ENCODE results near the gene MMRN1. TPM values are rescaled to one million over a fixed set of nuclear protein-coding genes. Genes with fewer than 3 reads are reported as not detected.

The MMRN1 gene
- total RNA-seq, 1 experiment from 2014 or later: not detected

GRCh38 chr4:89868999-89869589 is 25.6 kb upstream of the MMRN1 start:
- Histone ChIP-seq H3K4me3 (no peak overlapping the region), H3K36me3 (ENCODE audit: low read depth) (no peaks in the 10 kb centered on the region), H3K27me3 (ENCODE audit: insufficient read depth, low read depth) (no peaks in the 10 kb centered on the region), H3K27ac (no peak overlapping the region), H3K4me2 (no peak overlapping the region), H4K20me1 (ENCODE audit: insufficient read depth) (no peaks in the 10 kb centered on the region), H3K9me3 (ENCODE audit: insufficient read depth, low read depth) (no peaks in the 10 kb centered on the region), H3K4me1 (replicated peaks; ENCODE audit: insufficient read depth) (no peaks in the 10 kb centered on the region), H2AFZ (no peak overlapping the region), H3K9me2 (ENCODE audit: insufficient read depth) (no peaks in the 10 kb centered on the region), H3K79me2 (ENCODE audit: low read depth) (no peaks in the 10 kb centered on the region), H3F3A (ENCODE audit: insufficient read depth, low read depth) (no peaks in the 10 kb centered on the region)
- TF ChIP-seq EZH2 (IDR thresholded peaks at IDR 0.05; ENCODE audit: low read depth): no peak
- peak; percentile 66 for TF ChIP-seq CTCF (conservative IDR thresholded peaks at IDR 0.05)
- intact Hi-C loops (cut with micrococcal nuclease; ENCODE audit: unreplicated experiment): loop anchor here (1.0 kb wide), 1 partner anchor 211 kb away; no protein-coding TSS in a partner anchor
- no peak for DNase-seq
- POLR2A ChIA-PET (ENCODE audit: unreplicated experiment): no interaction called here
- BruUV-seq (replicated peaks): no TSS peak
- CTCF ChIA-PET: no interaction called here

DNA sequence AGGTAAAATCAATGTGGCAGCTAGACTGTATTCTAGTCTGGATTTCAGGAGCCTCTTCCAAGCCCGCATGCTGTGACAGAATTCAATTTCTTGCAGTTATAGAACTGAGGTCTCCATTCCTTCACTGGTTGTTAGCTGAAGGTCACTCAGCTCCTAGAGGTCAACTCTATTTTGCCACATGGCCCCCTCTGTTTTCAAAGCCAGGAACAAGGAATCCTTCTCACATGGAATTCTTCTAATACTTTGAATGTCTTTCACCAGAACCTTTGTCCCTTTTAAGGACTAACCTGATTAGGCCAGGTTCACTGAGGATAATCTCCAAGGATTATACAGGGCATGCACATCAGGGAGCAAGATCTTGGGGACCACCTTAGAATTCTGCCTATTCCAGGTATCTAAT is 23.4 kb upstream of the MMRN1 start:
- no peaks in the 10 kb centered on the region for H3K9me2 ChIP-seq (ENCODE audit: insufficient read depth)
- no peaks in the 10 kb centered on the region for H4K20me1 ChIP-seq (ENCODE audit: insufficient read depth)
- intact Hi-C loops (cut with micrococcal nuclease; ENCODE audit: unreplicated experiment): no loop called here
- H3F3A ChIP-seq (ENCODE audit: insufficient read depth, low read depth): no peaks in the 10 kb centered on the region
- H3K4me2 ChIP-seq: no peak overlapping the region
- no peak for DNase-seq
- no peak overlapping the region for H2AFZ ChIP-seq
- no peaks in the 10 kb centered on the region for H3K4me1 ChIP-seq (replicated peaks; ENCODE audit: insufficient read depth)
- H3K36me3 ChIP-seq (ENCODE audit: low read depth): no peaks in the 10 kb centered on the region
- no peaks in the 10 kb centered on the region for H3K27me3 ChIP-seq (ENCODE audit: insufficient read depth, low read depth)
- no TSS peak for BruUV-seq (replicated peaks)
- H3K4me3 ChIP-seq: no peak overlapping the region
- TF ChIP-seq CTCF (conservative IDR thresholded peaks at IDR 0.05): no peak
- TF ChIP-seq EZH2 (IDR thresholded peaks at IDR 0.05; ENCODE audit: low read depth): no peak
- CTCF ChIA-PET: no interaction called here
- POLR2A ChIA-PET (ENCODE audit: unreplicated experiment): no interaction called here
- no peak overlapping the region for H3K27ac ChIP-seq
- no peaks in the 10 kb centered on the region for H3K9me3 ChIP-seq (ENCODE audit: insufficient read depth, low read depth)
- H3K79me2 ChIP-seq (ENCODE audit: low read depth): no peaks in the 10 kb centered on the region

DNA sequence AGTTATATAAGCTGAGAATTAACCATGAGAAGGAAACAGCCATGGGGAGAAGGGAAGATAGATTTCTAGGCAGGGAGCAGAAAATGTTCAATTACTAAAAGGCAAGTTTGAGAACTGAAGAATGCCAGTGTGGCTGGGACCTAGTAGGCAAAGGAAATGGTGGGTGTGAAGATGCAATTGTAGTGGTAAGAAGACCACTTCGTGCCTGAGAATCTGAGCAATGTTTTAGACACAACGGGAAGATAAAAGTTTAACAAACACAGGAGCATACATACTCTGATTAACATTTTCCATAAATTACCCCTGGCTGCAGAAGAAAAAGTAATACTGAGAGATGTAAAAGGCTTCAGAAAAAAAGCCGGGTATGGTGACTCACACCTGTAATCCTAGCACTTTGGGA is 18.1 kb upstream of the MMRN1 start:
- H3K36me3 ChIP-seq (ENCODE audit: low read depth): no peaks in the 10 kb centered on the region
- no peak overlapping the region for H3K4me3 ChIP-seq
- no peaks in the 10 kb centered on the region for H3F3A ChIP-seq (ENCODE audit: insufficient read depth, low read depth)
- no peaks in the 10 kb centered on the region for H3K9me2 ChIP-seq (ENCODE audit: insufficient read depth)
- no peaks in the 10 kb centered on the region for H3K9me3 ChIP-seq (ENCODE audit: insufficient read depth, low read depth)
- H4K20me1 ChIP-seq (ENCODE audit: insufficient read depth): no peaks in the 10 kb centered on the region
- intact Hi-C loops (cut with micrococcal nuclease; ENCODE audit: unreplicated experiment): no loop called here
- no peaks in the 10 kb centered on the region for H3K27me3 ChIP-seq (ENCODE audit: insufficient read depth, low read depth)
- no peak for DNase-seq
- BruUV-seq (replicated peaks): no TSS peak
- H3K27ac ChIP-seq: no peak overlapping the region
- ChIA-PET CTCF (no interaction called here), POLR2A (ENCODE audit: unreplicated experiment) (no interaction called here)
- no peaks in the 10 kb centered on the region for H3K4me1 ChIP-seq (replicated peaks; ENCODE audit: insufficient read depth)
- no peak overlapping the region for H3K4me2 ChIP-seq
- H3K79me2 ChIP-seq (ENCODE audit: low read depth): no peaks in the 10 kb centered on the region
- H2AFZ ChIP-seq: no peak overlapping the region
- TF ChIP-seq EZH2 (IDR thresholded peaks at IDR 0.05; ENCODE audit: low read depth) (no peak), CTCF (conservative IDR thresholded peaks at IDR 0.05) (no peak)

Data from PC-9 (cell line).